GM21381 (cell line): ENCODE measurements around the gene SLC37A3.
"Not testable (repeated sequence)": the region's sequence is repeated elsewhere in the genome, so short reads cannot be mapped to it uniquely, and the experiment has no call there.

ENCODE experiments used
- ATAC-seq: cut with Tn5 transposase; IDR thresholded peaks from one replicate; pipeline ENCODE4 v1.9.1; 2021; ENCODE audit warnings: mild to moderate bottlenecking, moderate library complexity; ENCODE audit not compliant: unreplicated experiment

The SLC37A3 gene

GRCh38 chr7:140349144-140349771 is 49.1 kb downstream of the SLC37A3 start:
- ATAC-seq = no peak

DNA sequence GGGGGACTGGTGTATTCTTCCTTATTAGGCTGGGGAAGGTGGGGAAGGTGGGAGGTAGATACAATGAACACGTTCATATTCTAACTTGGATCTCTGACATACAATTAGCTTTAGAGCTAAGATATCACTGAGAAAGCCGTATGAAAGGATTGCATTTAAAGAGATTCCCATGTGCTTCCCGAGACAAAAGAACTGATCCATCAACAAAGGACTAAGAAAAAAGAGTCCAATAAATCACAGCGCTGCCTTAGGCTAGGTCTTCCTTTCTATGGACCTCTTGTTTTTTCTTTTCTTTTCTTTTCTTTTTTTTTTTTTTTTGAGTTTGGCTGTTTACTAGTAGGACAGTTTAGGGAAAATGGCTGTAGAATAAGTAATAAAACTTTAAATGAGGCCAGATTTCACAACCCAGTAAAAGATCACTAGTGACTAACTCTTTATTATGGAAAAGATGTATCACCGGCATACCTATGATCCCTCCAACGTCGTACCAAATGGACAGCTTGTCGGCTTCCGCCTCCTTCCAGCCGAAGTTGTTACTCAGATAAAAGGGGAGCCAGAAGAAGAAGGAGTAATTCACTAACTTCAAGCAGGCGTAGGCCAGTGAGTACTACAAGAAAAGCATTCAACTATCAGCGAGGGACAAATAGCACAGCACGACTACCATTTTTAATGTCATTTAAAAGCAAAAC is 50.0 kb downstream of the SLC37A3 start:
- ATAC-seq = no peak

DNA sequence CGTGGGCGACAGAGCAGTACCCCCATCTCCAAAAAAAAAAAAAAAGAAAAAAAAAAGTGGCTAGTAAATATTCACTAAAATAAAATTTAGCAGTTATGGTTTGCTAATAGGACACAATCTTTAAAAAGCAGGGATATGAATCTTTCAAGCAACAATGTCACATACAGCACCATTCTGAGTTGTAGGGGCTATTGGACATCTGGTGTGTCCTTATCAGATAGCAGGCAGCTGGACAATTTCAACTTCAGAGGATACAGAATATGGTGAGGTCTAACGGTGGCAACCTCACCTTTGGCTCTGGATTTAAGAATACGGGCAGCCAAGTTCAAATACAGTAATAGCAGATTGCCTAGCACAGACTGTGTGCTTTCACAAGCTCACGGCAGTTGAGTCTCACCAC is 51.1 kb downstream of the SLC37A3 start:
- ATAC-seq = no peak

GRCh38 chr7:140345426-140345825 is 52.9 kb downstream of the SLC37A3 start:
- no peak for ATAC-seq

- no peak for ATAC-seq
These were observed 55.4 kb downstream of the SLC37A3 start for GRCh38 chr7:140342727-140343514.

DNA sequence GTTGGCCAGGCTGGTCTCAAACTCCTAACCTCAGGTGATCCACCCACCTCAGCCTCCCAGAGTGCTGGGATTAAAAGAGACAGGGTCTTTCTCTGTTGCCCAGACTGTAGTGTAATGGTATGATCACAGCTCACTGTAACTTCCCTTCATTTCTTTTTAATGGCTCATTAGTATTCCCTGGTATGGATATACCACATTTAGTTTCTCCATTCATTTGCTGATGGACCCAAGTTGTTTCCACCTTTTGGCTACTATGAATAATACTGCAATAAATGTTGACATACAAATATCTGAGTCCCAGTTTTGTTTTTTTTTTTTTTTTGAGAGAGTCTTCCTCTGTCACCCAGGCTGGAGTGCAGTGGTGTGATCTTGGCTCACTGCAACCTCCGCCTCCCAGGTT is 59.4 kb downstream of the SLC37A3 start:
- not testable (repeated sequence) for ATAC-seq

DNA sequence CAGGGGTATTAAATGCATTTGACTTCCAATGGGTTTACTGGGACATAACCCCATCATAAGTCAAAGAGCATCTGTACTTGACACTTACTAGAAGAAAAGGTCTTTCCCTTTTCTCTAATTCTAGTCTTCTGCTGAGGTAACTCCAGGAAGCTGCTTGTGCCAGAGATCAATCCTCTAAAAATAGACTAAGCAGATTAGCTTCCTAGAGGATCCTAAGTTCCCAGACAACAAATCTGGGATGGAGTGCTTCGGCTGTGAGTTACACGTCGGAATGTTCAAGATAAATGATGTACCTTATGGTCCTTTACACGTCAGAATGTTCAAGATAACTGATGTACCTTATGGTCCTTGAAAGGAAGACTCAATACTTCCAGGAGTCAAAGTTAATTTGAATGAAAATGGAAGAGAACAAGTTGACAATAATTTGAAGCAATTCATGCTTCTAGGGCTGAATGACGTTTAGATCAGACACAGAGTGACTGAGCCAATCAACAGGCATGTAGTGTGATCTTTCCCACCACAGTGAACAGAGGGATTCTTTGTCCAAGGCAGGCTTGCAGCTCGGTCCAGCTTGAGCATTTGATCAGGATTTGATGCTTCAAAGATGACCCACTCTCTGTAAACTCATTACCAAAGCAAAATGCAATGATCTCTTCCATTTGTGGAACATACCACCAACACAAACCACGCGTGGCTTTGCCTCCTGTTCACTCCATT is 63.8 kb downstream of the SLC37A3 start:
- no peak for ATAC-seq

GRCh38 chr7:140333686-140334085 is 64.6 kb downstream of the SLC37A3 start:
- no peak for ATAC-seq

DNA sequence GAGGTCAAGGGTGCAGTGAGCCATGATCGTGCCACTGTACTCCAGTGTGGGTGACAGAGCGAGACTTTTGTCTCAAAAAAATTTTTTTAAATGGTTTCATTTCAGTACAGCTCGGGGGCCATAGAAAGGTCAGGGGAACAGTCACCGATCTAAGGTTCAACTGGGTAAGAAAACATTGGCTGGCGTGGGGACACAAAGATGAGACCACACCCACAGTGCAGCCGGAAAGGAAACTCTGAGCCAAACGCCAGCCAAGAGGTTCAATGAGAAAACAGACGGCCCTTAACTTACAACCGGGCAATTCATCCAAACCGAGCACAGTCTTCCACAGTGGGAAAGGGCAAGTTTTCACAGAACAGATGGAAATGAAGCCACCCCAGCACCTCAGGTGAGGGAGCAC is 65.1 kb downstream of the SLC37A3 start:
- ATAC-seq = no peak

- ATAC-seq = no peak
These were observed 67.7 kb downstream of the SLC37A3 start for GRCh38 chr7:140330595-140330994.

- no peak for ATAC-seq
These were observed 68.2 kb downstream of the SLC37A3 start for GRCh38 chr7:140330128-140330527.

- ATAC-seq = no peak
These were observed 71.1 kb downstream of the SLC37A3 start for GRCh38 chr7:140327261-140327661.

GRCh38 chr7:140326116-140326928 is 72.0 kb downstream of the SLC37A3 start:
- no peak for ATAC-seq

DNA sequence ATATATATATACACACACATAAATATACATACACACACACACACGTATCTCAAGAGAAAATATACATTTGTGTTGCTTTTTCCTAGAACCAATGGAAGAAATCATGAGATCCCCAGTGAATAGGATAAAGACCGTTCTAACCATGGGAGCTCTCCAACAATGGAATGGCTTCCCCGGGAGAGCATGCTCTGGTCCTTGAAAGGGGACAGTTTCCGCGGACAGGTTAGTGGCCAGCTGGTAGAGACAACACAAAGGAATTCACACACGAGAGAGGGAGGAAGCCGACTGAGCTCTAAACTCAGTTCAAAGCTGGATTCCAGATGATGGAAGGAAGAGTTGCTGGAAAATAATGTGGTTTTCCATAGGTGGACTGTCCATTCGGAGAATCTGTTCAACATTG is 72.7 kb downstream of the SLC37A3 start:
- no peak for ATAC-seq

DNA sequence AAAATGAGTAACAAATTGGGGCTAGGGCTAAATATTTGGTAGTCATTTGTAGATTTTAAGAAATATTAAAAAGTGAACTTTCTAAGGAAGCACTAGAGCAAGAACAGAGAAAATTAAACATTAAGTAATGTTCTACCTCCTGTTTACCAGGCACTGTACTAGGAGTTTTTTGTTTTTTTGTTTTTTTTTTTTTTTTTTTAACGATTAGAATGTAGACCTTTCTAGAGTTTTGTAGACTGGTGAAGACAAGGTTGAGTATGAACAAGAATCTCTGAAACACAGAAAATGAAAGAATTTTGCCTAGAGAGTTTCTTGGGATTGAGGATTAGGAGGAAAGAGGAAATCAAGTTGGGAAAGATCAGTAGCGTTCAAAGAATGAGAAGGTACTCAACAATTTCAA is 73.6 kb downstream of the SLC37A3 start:
- no peak for ATAC-seq

DNA sequence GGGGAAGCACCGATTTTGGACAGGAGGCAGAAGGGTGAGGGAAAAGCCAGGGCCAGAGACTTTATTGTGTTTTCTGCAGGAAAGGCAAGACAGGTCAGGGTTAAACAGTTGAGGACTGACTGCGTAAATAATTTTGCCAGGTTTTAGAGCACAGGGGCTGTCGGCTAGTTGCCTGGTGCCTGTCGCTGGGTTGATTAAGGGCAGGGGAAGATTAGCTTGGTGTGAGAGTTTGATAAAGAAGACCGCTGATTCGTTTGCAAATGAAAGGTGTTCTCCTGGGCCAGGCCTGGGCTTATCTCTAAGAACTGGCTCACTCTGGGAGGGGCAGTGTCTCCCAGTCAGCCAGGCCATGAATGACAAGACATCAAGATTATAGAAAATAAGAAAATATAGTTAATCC is 75.6 kb downstream of the SLC37A3 start:
- ATAC-seq = no peak

- ATAC-seq = not testable (repeated sequence)
These were observed 78.3 kb downstream of the SLC37A3 start for GRCh38 chr7:140320078-140320477.

GRCh38 chr7:140317999-140318398 is 80.3 kb downstream of the SLC37A3 start:
- no peak for ATAC-seq

DNA sequence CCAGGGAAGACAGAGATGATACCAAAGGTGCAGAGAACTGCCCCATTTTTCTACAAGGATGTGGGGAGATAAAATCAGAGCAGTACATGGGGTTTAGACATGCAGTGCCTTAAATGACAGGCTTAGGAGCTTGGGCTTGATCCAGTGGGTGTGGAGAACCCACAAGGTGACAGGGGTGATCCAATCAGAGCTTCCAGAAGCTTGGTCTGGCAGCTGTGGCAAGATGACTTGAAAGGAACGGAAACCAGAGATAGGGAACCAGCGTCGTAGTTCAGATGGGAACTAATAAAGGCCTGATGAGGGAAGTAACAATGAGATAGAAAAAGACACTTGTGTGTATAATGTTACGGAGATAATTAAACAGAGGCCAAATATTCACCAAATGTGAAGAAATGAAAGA is 80.7 kb downstream of the SLC37A3 start:
- ATAC-seq = no peak

DNA sequence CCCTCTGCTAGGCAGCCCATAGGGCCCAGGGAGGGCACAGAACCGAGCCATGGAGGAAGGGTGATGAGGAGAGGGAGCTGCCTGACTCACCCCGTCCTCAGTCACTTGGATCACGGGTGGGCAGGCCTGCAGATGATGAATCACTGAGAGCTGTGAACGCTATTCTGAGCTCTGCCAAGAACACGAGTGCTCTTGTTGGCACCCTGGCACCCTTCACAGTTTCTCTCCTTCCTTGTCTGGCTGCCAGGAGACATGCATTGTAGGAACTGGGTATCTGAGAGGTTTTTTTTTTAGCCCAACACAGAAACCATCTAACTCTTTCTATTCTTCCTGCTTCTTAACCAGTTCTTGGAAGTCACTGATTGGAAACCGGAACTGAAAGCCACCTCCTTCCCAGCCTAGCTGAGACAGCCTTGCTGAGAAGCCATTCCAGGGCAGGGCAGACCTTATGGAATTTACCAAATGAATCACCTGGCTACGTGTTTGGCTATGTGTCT is 82.1 kb downstream of the SLC37A3 start:
- ATAC-seq = no peak
